Measurements from ENCODE around the gene FAT1. TPM values are rescaled to one million over a fixed set of nuclear protein-coding genes. Genes with fewer than 3 reads are reported as not detected.
A peak's percentile ranks its signal among the peaks of the same experiment; 100 is the strongest.

FAT1 gene
- total and polyA plus RNA-seq, 9 donors = 80.7 to 144 (median 124) TPM

- Histone ChIP-seq H3K36me3 (ENCODE audit: control insufficient read depth, insufficient read depth, low read length) (peaks cover 31% of the 10 kb centered on the region), H3K4me3 (ENCODE audit: low read length) (no peak overlapping the region), H3K9me3 (replicated peaks; ENCODE audit: control insufficient read depth, low read depth, low read length) (no peaks in the 10 kb centered on the region), H3K4me1 (ENCODE audit: control insufficient read depth, insufficient read depth, low read length) (no peaks in the 10 kb centered on the region), H3K27me3 (ENCODE audit: control insufficient read depth, insufficient read depth, low read length) (no peaks in the 10 kb centered on the region), H3K27ac (ENCODE audit: low read length) (no peak overlapping the region)
- 97% methylated on average over 6 of the region's 6 CpGs for WGBS (ENCODE audit: insufficient coverage)
- no peak for DNase-seq
These were observed 93.5 kb downstream of the FAT1 start for GRCh38 chr4:186630128-186630527.

- H3K9me3 ChIP-seq (replicated peaks; ENCODE audit: control insufficient read depth, low read depth, low read length) = no peaks in the 10 kb centered on the region
- H3K4me1 ChIP-seq (ENCODE audit: control insufficient read depth, insufficient read depth, low read length) = no peaks in the 10 kb centered on the region
- H3K27ac ChIP-seq (ENCODE audit: low read length) = no peak overlapping the region
- no peak overlapping the region for H3K4me3 ChIP-seq (ENCODE audit: low read length)
- 90% methylated on average over 19 of the region's 21 CpGs for WGBS (ENCODE audit: insufficient coverage)
- peaks cover 30% of the 10 kb centered on the region for H3K36me3 ChIP-seq (ENCODE audit: control insufficient read depth, insufficient read depth, low read length)
- no peaks in the 10 kb centered on the region for H3K27me3 ChIP-seq (ENCODE audit: control insufficient read depth, insufficient read depth, low read length)
- no peak for DNase-seq
These were observed 95.5 kb downstream of the FAT1 start for GRCh38 chr4:186628058-186628711.

- Histone ChIP-seq H3K27ac (ENCODE audit: low read length) (no peak overlapping the region), H3K27me3 (ENCODE audit: control insufficient read depth, insufficient read depth, low read length) (no peaks in the 10 kb centered on the region), H3K9me3 (replicated peaks; ENCODE audit: control insufficient read depth, low read depth, low read length) (no peaks in the 10 kb centered on the region), H3K4me1 (ENCODE audit: control insufficient read depth, insufficient read depth, low read length) (no peaks in the 10 kb centered on the region), H3K4me3 (ENCODE audit: low read length) (no peak overlapping the region), H3K36me3 (ENCODE audit: control insufficient read depth, insufficient read depth, low read length) (peaks cover 35% of the 10 kb centered on the region)
- DNase-seq = no peak
- WGBS (ENCODE audit: insufficient coverage) = 80% methylated on average over 4 of the region's 10 CpGs
These were observed 96.3 kb downstream of the FAT1 start for GRCh38 chr4:186627226-186627865.

DNA sequence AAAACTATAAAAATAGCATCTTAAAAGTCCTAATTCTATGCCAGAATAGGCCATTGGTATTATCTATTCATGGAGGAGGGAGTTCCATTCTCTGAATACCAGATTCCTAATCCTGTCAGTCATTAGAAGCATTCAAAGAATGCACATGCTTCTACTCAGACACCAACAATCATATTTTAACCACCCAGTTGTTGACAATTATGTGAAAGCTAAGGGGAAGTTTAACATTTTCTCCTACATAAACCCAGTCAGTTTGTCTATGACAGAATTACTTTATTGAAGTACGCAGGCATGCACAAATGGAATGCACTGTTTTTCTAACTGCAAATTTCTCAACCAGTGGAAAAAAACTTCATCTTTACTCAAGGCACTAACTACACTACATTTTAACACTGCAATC is 98.7 kb downstream of the FAT1 start:
- no CpG with 5 or more reads among the region's 1 CpG for WGBS (ENCODE audit: insufficient coverage)
- no peak overlapping the region for H3K27ac ChIP-seq (ENCODE audit: low read length)

DNA sequence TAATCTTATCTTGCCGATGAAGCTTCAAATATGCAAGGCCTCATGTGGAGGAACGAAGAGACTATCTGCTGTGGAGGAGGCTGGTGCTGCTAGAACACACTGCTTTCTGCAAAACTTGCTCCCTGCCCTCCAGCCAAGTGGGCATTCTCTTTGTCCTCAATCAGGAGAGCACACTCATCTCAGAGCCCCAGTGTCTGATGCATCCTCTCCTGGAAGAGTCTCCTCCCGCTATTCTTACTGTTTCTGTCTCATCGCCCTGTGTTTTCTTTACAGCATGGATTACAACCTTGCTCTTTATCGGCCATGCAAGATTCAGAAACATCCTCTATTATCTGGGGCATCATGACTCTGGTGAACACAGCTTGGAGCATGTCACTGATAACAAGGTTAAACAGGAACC is 100.1 kb downstream of the FAT1 start:
- H3K27me3 ChIP-seq (ENCODE audit: control insufficient read depth, insufficient read depth, low read length) = no peaks in the 10 kb centered on the region
- H3K4me1 ChIP-seq (ENCODE audit: control insufficient read depth, insufficient read depth, low read length) = no peaks in the 10 kb centered on the region
- WGBS (ENCODE audit: insufficient coverage) = 96% methylated on average over 3 of the region's 5 CpGs
- H3K36me3 ChIP-seq (ENCODE audit: control insufficient read depth, insufficient read depth, low read length) = peaks cover 51% of the 10 kb centered on the region
- H3K9me3 ChIP-seq (replicated peaks; ENCODE audit: control insufficient read depth, low read depth, low read length) = no peaks in the 10 kb centered on the region
- DNase-seq = no peak
- H3K27ac ChIP-seq (ENCODE audit: low read length) = no peak overlapping the region
- no peak overlapping the region for H3K4me3 ChIP-seq (ENCODE audit: low read length)

More for the DNA sequence above, 98.7 kb downstream of the FAT1 start:
- Histone ChIP-seq H3K27me3 (ENCODE audit: control insufficient read depth, insufficient read depth, low read length) (no peaks in the 10 kb centered on the region), H3K4me1 (ENCODE audit: control insufficient read depth, insufficient read depth, low read length) (no peaks in the 10 kb centered on the region), H3K4me3 (ENCODE audit: low read length) (no peak overlapping the region), H3K9me3 (replicated peaks; ENCODE audit: control insufficient read depth, low read depth, low read length) (no peaks in the 10 kb centered on the region), H3K36me3 (ENCODE audit: control insufficient read depth, insufficient read depth, low read length) (peaks cover 41% of the 10 kb centered on the region)
- DNase-seq = no peak

DNA sequence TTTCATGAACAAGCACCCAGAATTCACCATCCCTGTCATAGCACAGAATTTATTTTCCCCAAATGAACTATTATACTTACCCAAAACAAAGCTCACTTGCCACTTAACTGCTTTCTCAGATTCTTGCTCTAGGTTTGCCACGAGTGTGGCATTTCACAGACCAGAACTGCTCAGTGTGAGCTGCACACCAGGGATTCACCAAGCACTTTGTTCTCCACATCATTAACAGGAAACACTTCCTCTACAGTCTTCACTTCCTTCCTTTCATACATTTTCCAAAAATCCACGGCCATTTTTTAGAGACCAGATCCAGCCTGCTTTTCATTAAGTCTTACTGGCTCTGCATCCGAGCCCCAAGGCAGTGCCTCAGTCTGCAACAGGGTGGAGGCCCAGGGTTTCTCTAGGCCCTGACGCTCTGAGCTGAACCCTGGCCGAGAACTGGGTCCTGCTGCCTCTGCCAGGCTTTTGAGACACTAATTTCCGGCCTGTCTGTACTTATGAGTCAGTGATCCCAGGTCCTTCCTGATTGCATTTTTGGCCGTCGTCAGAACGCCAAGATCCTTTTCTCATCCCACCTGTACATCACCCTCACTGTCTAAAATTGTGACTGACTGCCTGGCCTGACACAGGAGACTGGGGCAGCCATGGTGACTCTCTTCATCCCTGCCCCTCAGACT is 100.7 kb downstream of the FAT1 start:
- Histone ChIP-seq H3K27ac (ENCODE audit: low read length) (no peak overlapping the region), H3K36me3 (ENCODE audit: control insufficient read depth, insufficient read depth, low read length) (peaks cover 51% of the 10 kb centered on the region), H3K4me1 (ENCODE audit: control insufficient read depth, insufficient read depth, low read length) (no peaks in the 10 kb centered on the region), H3K9me3 (replicated peaks; ENCODE audit: control insufficient read depth, low read depth, low read length) (no peaks in the 10 kb centered on the region), H3K27me3 (ENCODE audit: control insufficient read depth, insufficient read depth, low read length) (no peaks in the 10 kb centered on the region), H3K4me3 (ENCODE audit: low read length) (no peak overlapping the region)
- 46% methylated on average over 9 of the region's 9 CpGs for WGBS (ENCODE audit: insufficient coverage)
- DNase-seq = peak; percentile 48

- no peak overlapping the region for H3K27ac ChIP-seq (ENCODE audit: low read length)
- H3K27me3 ChIP-seq (ENCODE audit: control insufficient read depth, insufficient read depth, low read length) = no peaks in the 10 kb centered on the region
- no peak for DNase-seq
These were observed 101.6 kb downstream of the FAT1 start for GRCh38 chr4:186621959-186622553.

DNA sequence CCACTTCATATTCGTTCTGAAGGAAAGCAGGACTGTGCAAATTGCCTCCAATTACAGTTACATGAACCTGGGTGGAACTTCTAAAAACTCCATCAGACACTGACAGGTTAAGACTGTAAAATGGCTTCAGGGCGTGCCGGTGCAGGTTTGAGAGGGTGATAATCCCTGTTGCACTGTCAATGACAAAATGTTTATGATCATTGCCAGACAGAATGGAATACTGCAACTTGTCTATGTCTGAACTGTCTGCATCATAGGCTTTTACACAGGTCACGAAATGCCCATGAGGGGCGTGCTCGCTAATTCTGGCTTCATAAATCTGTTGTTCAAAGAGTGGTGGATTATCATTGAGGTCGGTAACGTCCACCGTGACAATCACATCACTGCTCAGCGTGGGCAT is 104.6 kb downstream of the FAT1 start:
- H3K9me3 ChIP-seq (replicated peaks; ENCODE audit: control insufficient read depth, low read depth, low read length) = no peaks in the 10 kb centered on the region
- 100% methylated on average over 4 of the region's 10 CpGs for WGBS (ENCODE audit: insufficient coverage)
- no peaks in the 10 kb centered on the region for H3K4me1 ChIP-seq (ENCODE audit: control insufficient read depth, insufficient read depth, low read length)
- DNase-seq = no peak
- no peak overlapping the region for H3K27ac ChIP-seq (ENCODE audit: low read length)
- H3K36me3 ChIP-seq (ENCODE audit: control insufficient read depth, insufficient read depth, low read length) = peaks cover 68% of the 10 kb centered on the region
- H3K27me3 ChIP-seq (ENCODE audit: control insufficient read depth, insufficient read depth, low read length) = no peaks in the 10 kb centered on the region
- no peak overlapping the region for H3K4me3 ChIP-seq (ENCODE audit: low read length)

More at GRCh38 chr4:186621959-186622553, 101.6 kb downstream of the FAT1 start:
- H3K4me3 ChIP-seq (ENCODE audit: low read length) = no peak overlapping the region
- WGBS (ENCODE audit: insufficient coverage) = no CpG with 5 or more reads among the region's 9 CpGs
- H3K36me3 ChIP-seq (ENCODE audit: control insufficient read depth, insufficient read depth, low read length) = peaks cover 52% of the 10 kb centered on the region
- H3K9me3 ChIP-seq (replicated peaks; ENCODE audit: control insufficient read depth, low read depth, low read length) = no peaks in the 10 kb centered on the region
- no peaks in the 10 kb centered on the region for H3K4me1 ChIP-seq (ENCODE audit: control insufficient read depth, insufficient read depth, low read length)

DNA sequence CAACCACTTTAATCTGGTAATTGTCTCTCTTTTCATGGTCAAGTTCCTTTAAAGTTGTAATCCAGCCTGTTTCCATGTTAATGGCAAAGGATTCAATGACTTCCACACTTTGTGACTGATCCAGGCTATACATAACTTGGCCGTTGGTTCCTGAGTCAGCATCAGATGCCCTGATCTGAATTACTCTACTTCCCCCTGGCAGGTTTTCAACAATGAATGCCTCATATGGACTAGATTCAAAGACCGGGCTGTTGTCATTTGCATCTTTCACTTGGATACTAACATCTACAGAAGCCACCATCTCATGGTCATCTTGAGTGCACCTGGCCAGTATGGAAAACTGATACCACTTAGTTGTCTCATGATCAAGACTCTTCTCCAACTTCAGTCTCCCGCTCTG is 105.7 kb downstream of the FAT1 start:
- DNase-seq = no peak
- Histone ChIP-seq H3K4me3 (ENCODE audit: low read length) (no peak overlapping the region), H3K9me3 (replicated peaks; ENCODE audit: control insufficient read depth, low read depth, low read length) (no peaks in the 10 kb centered on the region), H3K27ac (ENCODE audit: low read length) (no peak overlapping the region), H3K4me1 (ENCODE audit: control insufficient read depth, insufficient read depth, low read length) (no peaks in the 10 kb centered on the region), H3K36me3 (ENCODE audit: control insufficient read depth, insufficient read depth, low read length) (peaks cover 62% of the 10 kb centered on the region), H3K27me3 (ENCODE audit: control insufficient read depth, insufficient read depth, low read length) (no peaks in the 10 kb centered on the region)
- WGBS (ENCODE audit: insufficient coverage) = 97% methylated on average over 2 of the region's 3 CpGs

DNA sequence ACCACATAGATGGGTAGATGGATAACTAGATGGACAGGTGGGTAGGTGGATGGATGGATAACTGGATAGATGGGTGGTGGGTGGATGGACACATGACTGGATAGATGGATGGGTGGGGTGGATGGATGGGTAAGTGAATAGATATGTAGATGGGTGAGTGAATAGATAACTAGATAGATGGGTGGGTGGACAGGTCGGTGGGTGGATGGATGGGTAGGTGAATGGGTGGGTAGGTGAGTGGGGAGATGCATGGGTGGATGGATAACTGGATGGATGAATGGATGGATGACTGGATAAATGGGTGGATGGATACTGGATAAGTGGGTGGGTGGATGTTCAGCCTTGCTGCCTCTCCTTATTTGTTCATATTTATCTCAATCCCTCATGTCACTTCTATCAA is 116.2 kb downstream of the FAT1 start:
- Histone ChIP-seq H3K4me1 (ENCODE audit: control insufficient read depth, insufficient read depth, low read length) (no peaks in the 10 kb centered on the region), H3K27me3 (ENCODE audit: control insufficient read depth, insufficient read depth, low read length) (no peaks in the 10 kb centered on the region), H3K9me3 (replicated peaks; ENCODE audit: control insufficient read depth, low read depth, low read length) (no peaks in the 10 kb centered on the region), H3K27ac (ENCODE audit: low read length) (no peak overlapping the region), H3K4me3 (ENCODE audit: low read length) (no peak overlapping the region), H3K36me3 (ENCODE audit: control insufficient read depth, insufficient read depth, low read length) (peaks cover 61% of the 10 kb centered on the region)
- DNase-seq = no peak
- WGBS (ENCODE audit: insufficient coverage) = 86% methylated on average over 1 of the region's 1 CpG

Data from muscle of leg (tissue), 11 donors.